Loucy (cell line): ENCODE results near the gene PLEKHG7.

Experiments used
- CTCF ChIP-seq: fragments of 200-600 bp; sonication (generic); conservative IDR thresholded peaks from 2 replicates; pipeline ENCODE4 v1.5.1; 2014; ENCODE audit warnings: mild to moderate bottlenecking, antibody characterized with exemption, low read length
- EZH2phosphoT487 ChIP-seq: fragments of 200-600 bp; IDR thresholded peaks from 2 replicates; pipeline ENCODE4 v1.6.1; 2018; ENCODE audit warnings: antibody characterized with exemption, mild to moderate bottlenecking, moderate library complexity, borderline replicate concordance

- TF ChIP-seq CTCF: no peak
- no peak for TF ChIP-seq EZH2phosphoT487
Observed at GRCh38 chr12:92764831-92765230, 62.0 kb downstream of the PLEKHG7 start.
